OCI-LY3 (cell line): Measurements from ENCODE around the gene CHD1.

Experiments used
- EZH2phosphoT487 ChIP-seq: fragments of 200-600 bp; shearing (Covaris generic); IDR thresholded peaks from 2 replicates; pipeline ENCODE4 v1.6.1; 2018; ENCODE audit warnings: antibody characterized with exemption, mixed run types, low read depth
- TF ChIP-seq, protein P1 (sequence below): fragments of 200-600, 300-600 bp; sonication (generic); IDR thresholded peaks from 2 replicates; pipeline ENCODE4 v1.5.1; 2014; ENCODE audit warnings: antibody characterized with exemption, low read length, low read depth

DNA sequence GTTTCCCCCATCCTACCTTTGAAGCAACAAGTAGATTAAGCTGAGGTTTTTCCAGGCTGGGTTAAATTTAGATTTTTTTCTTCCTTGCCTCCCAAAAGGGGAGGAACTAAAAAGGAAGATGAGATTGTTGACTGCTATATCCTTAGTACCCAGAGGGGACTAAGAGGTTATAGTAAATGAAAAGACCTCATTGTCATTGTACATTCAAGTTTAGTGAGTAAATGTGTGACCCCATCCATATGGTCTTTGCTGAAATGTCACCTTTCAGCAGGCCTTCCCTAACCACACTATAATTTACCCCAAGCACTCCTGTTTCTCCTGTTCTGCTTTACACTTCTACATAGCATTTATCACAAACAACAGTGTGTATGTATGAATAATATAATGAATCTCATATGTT, 35.8 kb upstream of the CHD1 start:
- TF ChIP-seq, protein P1, sequence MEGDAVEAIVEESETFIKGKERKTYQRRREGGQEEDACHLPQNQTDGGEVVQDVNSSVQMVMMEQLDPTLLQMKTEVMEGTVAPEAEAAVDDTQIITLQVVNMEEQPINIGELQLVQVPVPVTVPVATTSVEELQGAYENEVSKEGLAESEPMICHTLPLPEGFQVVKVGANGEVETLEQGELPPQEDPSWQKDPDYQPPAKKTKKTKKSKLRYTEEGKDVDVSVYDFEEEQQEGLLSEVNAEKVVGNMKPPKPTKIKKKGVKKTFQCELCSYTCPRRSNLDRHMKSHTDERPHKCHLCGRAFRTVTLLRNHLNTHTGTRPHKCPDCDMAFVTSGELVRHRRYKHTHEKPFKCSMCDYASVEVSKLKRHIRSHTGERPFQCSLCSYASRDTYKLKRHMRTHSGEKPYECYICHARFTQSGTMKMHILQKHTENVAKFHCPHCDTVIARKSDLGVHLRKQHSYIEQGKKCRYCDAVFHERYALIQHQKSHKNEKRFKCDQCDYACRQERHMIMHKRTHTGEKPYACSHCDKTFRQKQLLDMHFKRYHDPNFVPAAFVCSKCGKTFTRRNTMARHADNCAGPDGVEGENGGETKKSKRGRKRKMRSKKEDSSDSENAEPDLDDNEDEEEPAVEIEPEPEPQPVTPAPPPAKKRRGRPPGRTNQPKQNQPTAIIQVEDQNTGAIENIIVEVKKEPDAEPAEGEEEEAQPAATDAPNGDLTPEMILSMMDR, result no peak
- TF ChIP-seq EZH2phosphoT487, result no peak
